ENCODE measurements around the gene LYRM4.

LYRM4 gene

GRCh38 chr6:5175635-5176034, 85.1 kb downstream of the LYRM4 start:
- no peak overlapping the region for H2AFZ ChIP-seq (ENCODE audit: low read depth, low read length)
- H3K27ac ChIP-seq (ENCODE audit: low read length), result no peak overlapping the region
- no peaks in the 10 kb centered on the region for H3K9me3 ChIP-seq (ENCODE audit: insufficient read depth, low read length)
- H3K4me3 ChIP-seq (ENCODE audit: low read length), result no peak overlapping the region
- H3K79me2 ChIP-seq (ENCODE audit: low read length), result no peaks in the 10 kb centered on the region
- H3K27me3 ChIP-seq (ENCODE audit: low read depth, low read length), result no peaks in the 10 kb centered on the region
- peaks cover 18% of the 10 kb centered on the region for H3K4me1 ChIP-seq (ENCODE audit: low read length)
- no peak overlapping the region for H3K4me2 ChIP-seq (ENCODE audit: low read length)
- no peaks in the 10 kb centered on the region for H3K36me3 ChIP-seq (replicated peaks; ENCODE audit: low read depth, low read length)
- no peaks in the 10 kb centered on the region for H4K20me1 ChIP-seq (ENCODE audit: insufficient read depth, low read length)
- TF ChIP-seq CTCF (IDR thresholded peaks at IDR 0.05; ENCODE audit: low read depth, low read length) (no peak), EZH2phosphoT487 (IDR thresholded peaks at IDR 0.05; ENCODE audit: low read depth) (no peak)
- H3K9ac ChIP-seq (ENCODE audit: low read length), result no peak overlapping the region

GRCh38 chr6:5174756-5175549, 85.8 kb downstream of the LYRM4 start:
- Histone ChIP-seq H3K36me3 (replicated peaks; ENCODE audit: low read depth, low read length) (no peaks in the 10 kb centered on the region), H3K9ac (ENCODE audit: low read length) (no peak overlapping the region), H3K4me2 (ENCODE audit: low read length) (peak overlapping the region; percentile 73), H4K20me1 (ENCODE audit: insufficient read depth, low read length) (no peaks in the 10 kb centered on the region), H3K4me3 (ENCODE audit: low read length) (peak overlapping the region; percentile 55), H3K9me3 (ENCODE audit: insufficient read depth, low read length) (no peaks in the 10 kb centered on the region), H3K4me1 (ENCODE audit: low read length) (peaks cover 18% of the 10 kb centered on the region), H3K79me2 (ENCODE audit: low read length) (no peaks in the 10 kb centered on the region), H3K27me3 (ENCODE audit: low read depth, low read length) (no peaks in the 10 kb centered on the region), H3K27ac (ENCODE audit: low read length) (no peak overlapping the region), H2AFZ (ENCODE audit: low read depth, low read length) (0 out of 2 replicates have a peak overlapping the region, but pooled peaks have one; percentile 58)
- TF ChIP-seq CTCF (IDR thresholded peaks at IDR 0.05; ENCODE audit: low read depth, low read length) (peak; percentile 52), EZH2phosphoT487 (IDR thresholded peaks at IDR 0.05; ENCODE audit: low read depth) (no peak)

GRCh38 chr6:5174244-5174643, 86.5 kb downstream of the LYRM4 start:
- H3K4me2 ChIP-seq (ENCODE audit: low read length), result peak overlapping the region; percentile 73
- no peaks in the 10 kb centered on the region for H3K79me2 ChIP-seq (ENCODE audit: low read length)
- no peaks in the 10 kb centered on the region for H4K20me1 ChIP-seq (ENCODE audit: insufficient read depth, low read length)
- no peaks in the 10 kb centered on the region for H3K36me3 ChIP-seq (replicated peaks; ENCODE audit: low read depth, low read length)
- H3K4me1 ChIP-seq (ENCODE audit: low read length), result peaks cover 18% of the 10 kb centered on the region
- peak overlapping the region; percentile 55 for H3K4me3 ChIP-seq (ENCODE audit: low read length)
- H3K27ac ChIP-seq (ENCODE audit: low read length), result 0 out of 2 replicates have a peak overlapping the region, but pooled peaks have one; percentile 17
- no peaks in the 10 kb centered on the region for H3K27me3 ChIP-seq (ENCODE audit: low read depth, low read length)
- H3K9ac ChIP-seq (ENCODE audit: low read length), result no peak overlapping the region
- H2AFZ ChIP-seq (ENCODE audit: low read depth, low read length), result peak overlapping the region; percentile 58; the same call in 1 of the 2 replicates
- TF ChIP-seq EZH2phosphoT487 (IDR thresholded peaks at IDR 0.05; ENCODE audit: low read depth), result no peak
- TF ChIP-seq CTCF (IDR thresholded peaks at IDR 0.05; ENCODE audit: low read depth, low read length), result no peak
- no peaks in the 10 kb centered on the region for H3K9me3 ChIP-seq (ENCODE audit: insufficient read depth, low read length)

GRCh38 chr6:5173810-5174209, 86.9 kb downstream of the LYRM4 start:
- Histone ChIP-seq H3K79me2 (ENCODE audit: low read length) (no peaks in the 10 kb centered on the region), H3K4me1 (ENCODE audit: low read length) (peaks cover 18% of the 10 kb centered on the region), H3K9me3 (ENCODE audit: insufficient read depth, low read length) (no peaks in the 10 kb centered on the region), H4K20me1 (ENCODE audit: insufficient read depth, low read length) (no peaks in the 10 kb centered on the region), H3K27ac (ENCODE audit: low read length) (0 out of 2 replicates have a peak overlapping the region, but pooled peaks have one; percentile 17), H3K4me3 (ENCODE audit: low read length) (peak overlapping the region; percentile 55), H3K36me3 (replicated peaks; ENCODE audit: low read depth, low read length) (no peaks in the 10 kb centered on the region), H3K4me2 (ENCODE audit: low read length) (peak overlapping the region; percentile 73), H2AFZ (ENCODE audit: low read depth, low read length) (peak overlapping the region; percentile 58; the same call in 1 of the 2 replicates), H3K9ac (ENCODE audit: low read length) (no peak overlapping the region), H3K27me3 (ENCODE audit: low read depth, low read length) (no peaks in the 10 kb centered on the region)
- TF ChIP-seq EZH2phosphoT487 (IDR thresholded peaks at IDR 0.05; ENCODE audit: low read depth) (no peak), CTCF (IDR thresholded peaks at IDR 0.05; ENCODE audit: low read depth, low read length) (no peak)
